ENCODE measurements around the gene PRKCSH. TPM values are rescaled to one million over a fixed set of nuclear protein-coding genes. Genes with fewer than 3 reads are reported as not detected.
A peak's percentile ranks its signal among the peaks of the same experiment; 100 is the strongest.
"Not testable (repeated sequence)": the region's sequence is repeated elsewhere in the genome, so short reads cannot be mapped to it uniquely, and the experiment has no call there.

The PRKCSH gene
- total RNA-seq, 1 experiment from 2014 or later, result 256 TPM

DNA sequence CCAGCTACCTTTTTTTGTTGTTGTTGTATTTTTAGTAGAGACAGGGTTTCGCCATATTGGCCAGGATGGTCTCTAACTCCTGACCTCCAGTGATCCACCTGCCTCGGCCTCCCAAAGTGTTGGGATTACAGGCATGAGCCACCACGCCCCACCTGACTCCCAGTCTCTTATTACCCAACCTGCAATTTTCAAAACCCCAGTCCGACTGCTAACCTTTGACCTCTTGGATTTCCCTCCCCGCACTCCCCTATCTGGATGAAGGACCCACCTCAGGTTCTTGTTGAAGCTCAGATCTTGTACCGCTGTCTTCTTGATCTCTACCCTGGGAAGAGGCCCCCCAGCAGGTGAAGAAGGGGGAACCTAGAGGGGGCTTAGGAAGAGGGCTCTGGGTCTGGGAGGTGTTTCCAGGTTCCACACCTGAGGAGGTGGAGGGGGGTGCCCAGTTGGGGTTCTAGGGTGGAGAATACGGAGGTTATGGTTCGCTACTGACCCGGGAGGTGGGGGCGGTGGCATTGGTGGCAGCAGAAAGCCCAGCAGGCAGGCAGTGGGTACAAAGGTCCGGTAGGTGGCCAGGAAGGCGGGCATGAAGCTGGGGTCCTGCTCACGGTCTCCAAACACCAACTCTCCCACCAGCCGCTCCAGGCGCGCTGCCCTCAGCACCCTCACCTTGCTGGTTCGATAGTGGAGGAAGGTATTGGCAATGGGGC, 18.9 kb upstream of the PRKCSH start:
- no peak for DNase-seq
- peaks cover 41% of the 10 kb centered on the region for H3K27me3 ChIP-seq
- no peak overlapping the region for H3K4me3 ChIP-seq
- H3K36me3 ChIP-seq, result no peaks in the 10 kb centered on the region
- no peaks in the 10 kb centered on the region; the same call in 1 of the 2 replicates for H3K9me3 ChIP-seq

DNA sequence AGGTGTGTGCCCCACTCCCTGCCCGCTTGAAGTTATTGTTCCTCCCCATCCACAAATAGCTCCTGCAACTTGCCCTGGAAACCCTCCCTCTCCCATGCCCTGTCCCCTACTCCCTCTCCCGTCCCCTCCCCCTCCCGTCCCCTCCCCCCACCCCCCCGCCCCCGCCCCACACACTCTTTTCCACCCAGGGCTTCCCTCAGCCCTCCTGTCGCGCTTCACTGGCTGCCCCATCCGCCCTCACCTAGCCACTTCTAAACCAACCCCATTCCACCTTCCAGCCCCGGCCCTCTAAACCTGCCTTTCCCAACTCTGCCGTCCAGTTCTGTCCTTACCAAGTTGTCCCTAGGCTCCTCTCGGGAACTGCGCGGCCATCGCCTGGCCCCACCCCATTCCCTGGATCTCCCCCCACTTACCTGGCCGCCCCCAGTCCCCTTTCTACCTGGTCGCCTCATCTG, 17.3 kb upstream of the PRKCSH start:
- H3K9me3 ChIP-seq, result peaks cover 4% of the 10 kb centered on the region; the same call in 1 of the 2 replicates
- H3K27me3 ChIP-seq, result peaks cover 55% of the 10 kb centered on the region
- no peak overlapping the region; the same call in 1 of the 2 replicates for H3K4me3 ChIP-seq
- no peaks in the 10 kb centered on the region for H3K36me3 ChIP-seq
- no peak for DNase-seq

DNA sequence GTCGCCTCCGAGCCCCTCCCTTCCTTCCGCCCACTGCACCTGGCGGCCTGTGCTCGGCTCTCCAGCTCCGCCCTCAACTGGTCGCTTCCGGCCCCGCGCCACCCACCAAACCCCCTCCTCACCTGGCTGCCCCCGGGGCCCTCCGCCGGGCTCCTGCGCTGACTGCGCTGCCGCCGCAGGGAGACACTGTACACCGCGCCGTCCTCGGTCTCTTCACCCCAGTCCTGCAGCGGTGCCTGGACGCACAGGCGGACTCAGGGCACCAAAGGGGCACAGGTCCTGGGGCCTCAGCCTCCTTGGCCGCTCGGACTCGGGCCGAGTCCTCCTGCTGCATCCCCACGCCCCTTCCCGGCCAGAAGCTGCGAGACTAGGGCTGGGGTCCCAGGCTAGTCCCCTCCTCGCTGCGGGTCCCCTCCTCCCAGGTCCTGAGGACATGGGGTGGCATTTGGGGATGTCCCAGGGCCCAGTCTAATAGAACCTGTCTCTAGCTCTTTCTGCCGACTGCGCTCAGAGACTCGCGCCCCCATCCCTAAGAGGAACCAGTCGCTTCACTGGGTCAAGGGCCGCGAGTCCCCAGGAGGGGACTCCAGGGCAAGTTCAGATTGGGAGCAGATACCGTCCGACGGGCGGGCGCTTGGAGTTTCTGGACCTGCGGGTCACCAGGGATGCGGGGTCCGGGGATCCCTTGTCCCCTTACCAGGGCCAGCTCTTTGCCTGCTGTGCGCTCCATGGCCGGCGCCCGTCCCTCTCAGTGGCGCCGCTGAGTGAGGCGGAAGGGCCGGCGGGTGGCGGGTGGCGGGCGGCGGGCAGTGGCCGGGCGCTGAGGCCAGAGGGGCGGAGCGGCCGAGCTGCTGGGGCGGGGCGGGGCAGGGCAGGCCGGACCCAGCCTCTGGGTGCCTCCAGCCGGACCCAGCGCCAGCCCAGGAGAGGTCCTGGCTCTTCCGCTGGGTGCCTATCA, 16.6 kb upstream of the PRKCSH start, which contains the start of gene RGL3:
TSS of gene RGL3 (minus strand) at position 766 of the 958 bp plus-strand sequence. CDS start at position 730, 36 bp downstream.
- Histone ChIP-seq H3K36me3 (no peaks in the 10 kb centered on the region), H3K4me3 (peak within 1 kb of the TSS; percentile 32), H3K27me3 (peaks cover 60% of the 10 kb centered on the region), H3K9me3 (peaks cover 4% of the 10 kb centered on the region; the same call in 1 of the 2 replicates)
- peak; percentile 62 for DNase-seq

DNA sequence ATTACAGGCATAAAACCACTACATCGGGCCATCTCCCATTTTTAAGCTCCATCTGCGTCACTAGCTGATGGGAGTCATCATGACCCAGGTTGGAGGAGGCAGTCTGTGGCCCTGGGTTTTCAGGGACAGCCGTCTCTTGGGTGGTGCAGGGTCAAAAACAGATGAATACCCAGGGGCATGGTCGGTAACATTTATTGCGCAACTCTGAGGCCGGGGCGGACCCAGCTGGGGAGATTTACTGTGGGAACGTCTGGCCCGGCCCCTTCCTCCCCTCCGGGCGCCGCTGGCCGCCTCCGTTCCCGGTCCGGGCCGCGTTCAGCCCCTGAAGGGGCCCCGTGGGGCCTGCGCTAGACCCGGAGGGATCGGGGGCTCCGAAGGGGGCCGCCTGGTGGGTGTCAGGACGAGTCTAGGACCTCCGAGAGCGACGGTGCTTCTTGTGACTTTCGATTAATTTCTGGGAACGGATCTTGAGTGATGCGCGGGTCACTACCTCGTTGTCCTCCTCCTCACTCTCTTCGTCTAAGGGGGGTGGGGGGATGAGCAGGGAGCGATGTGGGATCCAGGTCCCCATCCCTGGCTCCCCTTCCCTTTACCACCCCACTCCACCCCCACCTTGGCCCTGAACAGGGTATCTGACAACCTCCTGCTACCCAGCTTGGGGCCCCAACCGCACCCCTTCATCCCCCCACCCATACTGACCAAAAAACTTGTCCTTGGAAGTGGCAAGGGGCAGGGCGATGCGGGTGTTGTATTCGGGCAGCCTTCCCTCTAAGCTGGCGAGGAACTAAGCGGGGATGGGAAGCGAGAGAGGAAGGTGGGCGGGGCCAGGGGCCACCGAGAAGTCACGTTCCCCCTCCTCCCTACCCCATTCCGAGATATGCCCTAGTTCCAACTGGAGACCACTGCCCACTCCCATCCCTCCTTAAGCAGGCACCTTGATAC, 14.7 kb upstream of the PRKCSH start:
- Histone ChIP-seq H3K36me3 (no peaks in the 10 kb centered on the region), H3K4me3 (no peak overlapping the region), H3K9me3 (peaks cover 6% of the 10 kb centered on the region; the same call in 1 of the 2 replicates), H3K27me3 (peaks cover 60% of the 10 kb centered on the region)
- DNase-seq, result no peak

DNA sequence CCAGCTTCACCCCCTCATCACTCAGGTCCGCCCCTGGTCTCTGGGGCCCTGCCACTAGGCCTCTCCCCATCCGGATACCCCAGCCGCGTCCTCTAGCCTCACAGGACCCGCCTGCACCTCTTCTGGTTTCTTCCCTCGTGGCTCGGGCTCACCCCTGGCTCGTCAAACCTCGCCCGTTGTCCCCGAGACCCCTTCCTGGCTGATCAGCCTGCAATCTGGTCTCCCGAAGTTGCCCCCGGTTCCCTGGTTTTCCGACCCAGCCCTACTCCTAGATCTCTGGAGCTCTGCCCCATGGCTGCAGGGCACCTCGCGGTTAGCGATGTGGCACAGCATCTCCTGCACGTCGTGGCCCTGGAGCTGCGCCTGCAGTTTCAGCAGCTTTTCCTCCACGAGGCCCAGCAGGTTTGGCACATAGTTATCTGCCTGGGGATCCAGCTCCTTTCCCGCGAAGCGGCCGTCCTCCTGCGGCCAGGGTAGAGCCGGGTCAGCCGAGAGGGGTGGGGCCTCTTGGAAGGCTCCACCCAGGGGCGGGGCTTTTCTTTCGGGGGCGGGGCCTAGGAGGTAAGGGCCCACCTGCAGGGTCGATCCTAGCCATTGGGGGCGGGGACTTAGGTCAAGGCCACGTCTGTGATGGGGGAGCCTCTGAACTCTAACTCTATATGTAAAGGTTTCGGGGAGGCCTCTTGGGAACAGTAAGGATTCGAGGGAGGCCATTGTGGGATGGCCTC, 13.9 kb upstream of the PRKCSH start:
- H3K36me3 ChIP-seq, result no peaks in the 10 kb centered on the region
- H3K27me3 ChIP-seq, result peaks cover 57% of the 10 kb centered on the region
- no peak overlapping the region for H3K4me3 ChIP-seq
- H3K9me3 ChIP-seq, result peaks cover 6% of the 10 kb centered on the region; the same call in 1 of the 2 replicates
- no peak for DNase-seq

DNA sequence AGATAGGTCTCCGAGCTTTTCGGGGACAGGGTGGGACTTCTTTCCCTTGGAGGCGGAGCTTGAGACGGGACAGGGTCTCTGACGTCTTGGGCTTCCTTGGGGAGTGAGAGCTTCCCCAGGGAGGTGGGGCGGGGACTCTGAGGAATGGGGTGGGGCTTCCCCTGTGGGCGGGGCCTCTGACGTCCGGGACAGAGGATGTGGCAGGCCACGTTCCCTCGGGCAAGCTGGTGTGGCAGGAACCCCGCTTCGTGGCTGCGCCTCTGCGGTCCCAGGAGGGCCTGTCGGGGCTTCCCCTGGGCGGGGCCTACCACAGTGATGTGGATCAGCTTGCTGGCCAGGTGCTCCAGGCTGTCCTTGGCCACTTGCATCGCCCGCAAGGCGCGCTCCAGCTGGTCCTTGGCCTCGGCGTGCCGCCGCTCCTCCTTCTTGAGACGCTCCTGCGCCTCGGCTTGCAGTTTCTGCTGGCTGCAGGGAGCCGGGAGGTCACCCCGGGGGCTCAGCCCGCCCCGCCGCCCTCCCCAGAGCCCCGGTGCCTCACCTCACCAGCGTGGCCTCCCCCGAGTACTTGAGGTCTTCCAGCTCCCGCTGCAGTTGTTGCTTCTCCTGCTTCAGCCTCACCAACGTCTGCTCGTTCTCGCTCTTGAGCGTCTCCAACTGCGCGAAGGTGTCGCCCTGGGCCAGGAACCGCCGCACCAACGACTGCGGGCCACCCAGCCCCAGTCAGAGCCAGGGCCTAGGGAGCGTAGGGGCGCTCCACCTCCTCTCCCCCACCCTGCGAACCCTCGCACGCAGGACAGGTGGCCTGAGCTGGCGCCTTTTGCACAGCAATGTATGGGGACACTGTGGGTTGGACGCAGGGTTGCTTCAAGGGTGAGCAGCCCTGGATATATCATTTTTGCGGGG, 13.0 kb upstream of the PRKCSH start:
- H3K4me3 ChIP-seq, result no peak overlapping the region

DNA sequence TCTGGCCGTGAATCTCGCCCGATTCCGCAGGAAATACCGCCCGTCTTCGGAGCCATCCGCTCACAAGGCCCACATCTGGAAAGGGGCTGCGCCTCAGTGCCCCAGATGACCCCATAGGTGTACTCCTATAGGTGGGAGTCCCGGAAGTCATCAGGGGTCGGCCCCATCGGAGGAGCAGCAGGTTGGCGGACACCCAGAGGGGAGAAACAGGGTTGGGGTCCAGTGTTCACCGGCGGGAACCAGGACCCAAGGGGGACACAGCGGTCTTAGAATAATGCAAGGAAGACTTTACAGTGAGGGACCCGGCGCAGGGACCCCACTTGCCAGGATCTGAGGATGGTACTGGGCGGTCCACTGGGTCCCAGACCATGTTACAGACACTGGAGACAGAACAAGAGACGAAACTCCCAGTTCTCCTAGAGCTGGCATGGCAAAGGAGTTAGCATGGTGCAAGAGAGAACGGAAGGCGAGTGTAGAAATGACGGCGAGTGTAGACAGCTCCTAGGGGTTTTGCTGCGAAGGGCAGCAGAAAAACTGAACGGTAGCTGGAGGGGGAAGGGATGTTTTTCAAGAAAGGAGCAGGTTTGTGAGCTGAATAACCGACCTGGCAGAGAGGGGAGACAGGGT, 12.2 kb upstream of the PRKCSH start:
- DNase-seq, result no peak
- Histone ChIP-seq H3K27me3 (peaks cover 47% of the 10 kb centered on the region), H3K9me3 (peaks cover 6% of the 10 kb centered on the region; the same call in 1 of the 2 replicates), H3K4me3 (no peak overlapping the region), H3K36me3 (no peaks in the 10 kb centered on the region)

More for the DNA sequence above, 13.0 kb upstream of the PRKCSH start:
- peaks cover 53% of the 10 kb centered on the region for H3K27me3 ChIP-seq
- no peaks in the 10 kb centered on the region for H3K36me3 ChIP-seq
- no peak for DNase-seq
- peaks cover 6% of the 10 kb centered on the region; the same call in 1 of the 2 replicates for H3K9me3 ChIP-seq

DNA sequence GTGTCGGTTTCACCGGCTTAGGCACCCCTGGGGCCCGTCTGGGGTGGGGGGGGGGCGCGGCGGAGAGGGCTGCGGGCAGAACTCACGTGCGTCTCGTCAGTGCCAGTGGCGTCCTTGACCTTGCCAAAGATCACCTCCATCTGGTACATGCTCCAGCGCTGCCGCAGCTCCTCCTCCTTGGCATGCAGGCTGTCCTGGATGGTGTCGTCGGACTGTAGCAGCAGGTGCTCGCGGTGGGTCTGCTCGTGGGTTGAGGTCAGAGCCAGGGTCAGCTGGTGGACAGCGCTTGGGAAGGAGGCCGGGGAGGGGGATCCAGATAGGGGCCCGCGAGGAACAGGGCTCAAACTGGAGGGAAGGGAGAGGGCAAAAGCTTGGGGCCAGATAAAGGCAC, 11.6 kb upstream of the PRKCSH start:
- DNase-seq, result no peak
- Histone ChIP-seq H3K4me3 (no peak overlapping the region), H3K36me3 (no peaks in the 10 kb centered on the region), H3K9me3 (peaks cover 6% of the 10 kb centered on the region; the same call in 1 of the 2 replicates), H3K27me3 (peaks cover 42% of the 10 kb centered on the region)

DNA sequence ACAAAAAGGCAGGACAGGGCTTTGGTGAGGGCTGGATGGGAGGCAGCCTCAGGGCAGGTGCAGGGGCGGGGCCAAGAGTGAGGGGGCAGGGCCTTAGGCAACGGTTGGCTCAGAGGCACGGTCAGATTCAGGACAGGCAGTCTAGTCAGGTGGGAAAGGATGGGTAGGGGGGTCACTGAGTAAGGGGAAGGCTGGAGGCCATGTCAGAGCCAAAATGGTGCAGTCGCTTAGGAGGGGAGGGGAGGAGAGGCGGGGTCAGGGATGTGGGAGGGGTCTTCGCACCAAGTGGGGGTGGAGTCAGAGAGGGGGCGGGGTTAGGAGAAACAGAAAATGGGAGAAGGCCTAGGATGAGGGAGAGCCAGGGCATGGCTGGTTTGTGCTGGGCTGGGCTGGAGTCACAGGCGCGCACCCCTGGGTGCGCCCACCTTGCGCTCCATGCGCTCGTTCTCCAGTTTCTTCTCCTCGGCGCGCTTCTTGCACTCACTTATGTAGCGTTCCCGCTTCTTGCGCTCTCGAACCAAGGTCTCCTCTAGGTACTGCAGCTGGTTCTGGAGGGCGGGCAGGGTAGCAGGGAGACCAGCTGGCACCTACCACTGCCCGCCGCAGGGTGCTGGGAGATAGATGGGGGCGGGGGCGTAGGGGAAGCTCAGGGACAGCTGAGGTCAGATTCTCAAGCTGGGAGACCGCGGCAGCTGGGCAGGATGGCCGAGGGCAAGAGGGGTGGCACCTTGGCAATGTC, 9.5 kb upstream of the PRKCSH start:
- Histone ChIP-seq H3K36me3 (no peaks in the 10 kb centered on the region), H3K9me3 (peaks cover 6% of the 10 kb centered on the region; the same call in 1 of the 2 replicates), H3K27me3 (peaks cover 27% of the 10 kb centered on the region), H3K4me3 (no peak overlapping the region)
- DNase-seq, result no peak

DNA sequence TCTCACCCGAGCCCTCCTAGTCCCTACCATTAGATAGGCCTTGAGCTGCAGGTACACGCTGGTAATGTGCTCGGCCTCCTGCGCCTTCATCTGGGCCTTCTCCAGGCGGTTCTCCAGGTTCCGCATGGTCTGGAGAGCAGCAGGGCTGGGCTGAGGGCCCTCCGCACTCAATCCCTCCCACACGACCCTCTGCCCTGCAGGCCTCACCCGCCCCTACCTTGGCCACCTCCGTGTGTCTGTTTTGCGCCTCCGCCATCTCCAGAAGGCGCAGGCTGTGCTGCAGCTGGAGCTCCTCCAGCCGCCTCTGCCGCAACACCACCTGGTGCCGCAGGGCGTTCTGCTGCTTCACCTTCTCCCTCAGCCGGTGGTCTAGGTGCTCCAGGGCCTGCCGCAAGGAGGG, 8.8 kb upstream of the PRKCSH start:
- H3K27me3 ChIP-seq, result peaks cover 21% of the 10 kb centered on the region
- H3K4me3 ChIP-seq, result no peak overlapping the region
- H3K9me3 ChIP-seq, result peaks cover 5% of the 10 kb centered on the region; the same call in 1 of the 2 replicates
- no peaks in the 10 kb centered on the region for H3K36me3 ChIP-seq
- DNase-seq, result no peak

DNA sequence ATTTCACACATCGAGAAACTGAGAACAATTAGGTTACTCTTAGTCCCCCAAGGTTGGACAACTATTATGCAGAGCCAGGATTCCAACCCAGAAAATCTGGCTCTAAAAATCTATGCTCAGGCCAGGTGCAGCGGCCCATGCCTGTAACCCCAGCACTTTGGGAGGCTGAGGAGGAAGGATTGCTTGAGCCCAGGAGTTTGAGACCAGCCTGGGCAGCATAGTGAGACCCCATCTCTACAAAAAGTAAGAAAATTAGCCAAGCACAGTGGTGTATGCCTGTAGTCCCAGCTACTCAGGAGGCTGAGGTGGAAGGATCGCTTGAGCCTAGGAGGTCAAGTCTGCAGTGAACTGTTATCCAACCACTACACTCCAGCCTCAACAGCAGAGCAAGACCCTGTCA, 1.9 kb upstream of the PRKCSH start:
- not testable (repeated sequence) for H3K27me3 ChIP-seq, H3K9me3 ChIP-seq, H3K4me3 ChIP-seq, DNase-seq
- peaks cover 27% of the 10 kb centered on the region for H3K36me3 ChIP-seq

DNA sequence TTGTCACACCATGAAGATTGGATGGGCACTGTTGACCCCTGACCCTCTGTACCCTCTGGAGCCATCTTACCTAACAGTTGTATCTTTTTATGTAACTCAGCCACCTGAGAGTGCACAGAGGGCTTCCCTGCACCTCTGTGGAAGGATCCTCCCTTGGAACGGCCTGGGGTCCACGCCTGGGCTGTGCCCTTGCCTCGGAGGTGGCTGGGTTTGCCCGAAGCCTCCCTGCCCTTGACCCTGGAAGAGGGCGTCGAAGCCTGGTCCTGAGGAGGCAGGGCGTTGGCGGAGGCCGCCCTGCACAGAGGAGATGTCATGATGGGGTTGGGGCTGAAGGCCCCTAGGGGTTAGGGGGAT, 755 bp upstream of the PRKCSH start:
- Histone ChIP-seq H3K9me3 (no peaks in the 10 kb centered on the region), H3K36me3 (peaks cover 36% of the 10 kb centered on the region), H3K4me3 (peak overlapping the region; percentile 93), H3K27me3 (no peaks in the 10 kb centered on the region)
- DNase-seq, result no peak

DNA sequence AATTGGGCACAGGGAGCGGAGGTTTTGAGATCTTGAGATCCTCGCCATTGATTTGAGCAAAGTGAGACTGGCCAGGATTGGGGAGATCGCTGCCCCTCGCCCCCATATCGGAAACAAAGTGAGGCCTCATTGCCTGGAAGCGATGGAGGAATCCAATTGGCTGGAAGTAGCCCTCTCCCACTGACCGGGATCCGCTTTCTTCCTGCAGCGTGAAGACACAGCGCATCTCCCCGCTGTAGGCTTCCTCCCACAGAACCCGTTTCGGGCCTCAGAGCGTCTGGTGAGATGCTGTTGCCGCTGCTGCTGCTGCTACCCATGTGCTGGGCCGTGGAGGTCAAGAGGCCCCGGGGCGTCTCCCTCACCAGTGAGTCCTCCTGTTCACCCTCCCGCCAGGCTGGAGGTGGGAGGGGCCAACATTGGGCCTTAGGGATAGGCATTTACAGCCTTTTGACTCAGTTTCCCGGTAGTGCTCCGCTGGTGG, 438 bp downstream of the PRKCSH start:
- peak overlapping the region; percentile 93 for H3K4me3 ChIP-seq
- DNase-seq, result peak; percentile 70
- H3K27me3 ChIP-seq, result no peaks in the 10 kb centered on the region
- peaks cover 47% of the 10 kb centered on the region for H3K36me3 ChIP-seq
- H3K9me3 ChIP-seq, result no peaks in the 10 kb centered on the region

DNA sequence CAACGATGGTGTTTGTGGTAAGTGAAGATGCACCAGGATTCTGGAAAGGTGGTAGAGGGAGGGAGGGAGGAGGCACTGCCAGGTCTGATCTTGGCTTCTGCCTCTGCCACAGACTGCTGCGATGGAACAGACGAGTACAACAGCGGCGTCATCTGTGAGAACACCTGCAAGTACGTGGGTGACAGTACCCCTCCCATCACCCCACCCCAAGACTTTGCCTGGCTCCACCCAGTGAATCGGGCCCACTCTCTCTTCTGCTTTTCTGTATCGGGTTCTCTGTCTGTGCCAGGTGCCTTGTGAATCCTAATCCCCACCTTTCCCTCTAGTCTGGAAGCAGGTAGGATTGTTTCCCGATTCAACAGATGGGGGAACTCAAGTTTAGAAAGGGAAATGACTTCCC, 2.5 kb downstream of the PRKCSH start:
- Histone ChIP-seq H3K9me3 (no peaks in the 10 kb centered on the region), H3K27me3 (no peaks in the 10 kb centered on the region), H3K36me3 (peaks cover 68% of the 10 kb centered on the region), H3K4me3 (no peak overlapping the region)
- DNase-seq, result no peak

Measured in MG63 (cell line).